Hindlimb muscle (tissue), 1 donor: Measurements from ENCODE around the gene RDH5. TPM values are rescaled to one million over a fixed set of nuclear protein-coding genes. Genes with fewer than 3 reads are reported as not detected.
"Not testable (repeated sequence)": the region's sequence is repeated elsewhere in the genome, so short reads cannot be mapped to it uniquely, and the experiment has no call there.

Experiments
- DNase-seq: peaks from one replicate; pipeline ENCODE4 v3.0.0-alpha.2; 2013
- polyA plus RNA-seq: library from polyadenylated mRNA; unstranded; fragments of 120-200 nt; gene quantifications from one replicate; pipeline ENCODE4 v1.2.1, GENCODE V29; 2013; ENCODE audit not compliant: insufficient read length

RDH5 gene
- polyA plus RNA-seq, 1 donor = 31.4 TPM

- no peak for DNase-seq
These were observed 26.1 kb downstream of the RDH5 start for GRCh38 chr12:55746174-55746912.

GRCh38 chr12:55746913-55747231 lies 26.7 kb downstream of the RDH5 start:
- no peak for DNase-seq

DNA sequence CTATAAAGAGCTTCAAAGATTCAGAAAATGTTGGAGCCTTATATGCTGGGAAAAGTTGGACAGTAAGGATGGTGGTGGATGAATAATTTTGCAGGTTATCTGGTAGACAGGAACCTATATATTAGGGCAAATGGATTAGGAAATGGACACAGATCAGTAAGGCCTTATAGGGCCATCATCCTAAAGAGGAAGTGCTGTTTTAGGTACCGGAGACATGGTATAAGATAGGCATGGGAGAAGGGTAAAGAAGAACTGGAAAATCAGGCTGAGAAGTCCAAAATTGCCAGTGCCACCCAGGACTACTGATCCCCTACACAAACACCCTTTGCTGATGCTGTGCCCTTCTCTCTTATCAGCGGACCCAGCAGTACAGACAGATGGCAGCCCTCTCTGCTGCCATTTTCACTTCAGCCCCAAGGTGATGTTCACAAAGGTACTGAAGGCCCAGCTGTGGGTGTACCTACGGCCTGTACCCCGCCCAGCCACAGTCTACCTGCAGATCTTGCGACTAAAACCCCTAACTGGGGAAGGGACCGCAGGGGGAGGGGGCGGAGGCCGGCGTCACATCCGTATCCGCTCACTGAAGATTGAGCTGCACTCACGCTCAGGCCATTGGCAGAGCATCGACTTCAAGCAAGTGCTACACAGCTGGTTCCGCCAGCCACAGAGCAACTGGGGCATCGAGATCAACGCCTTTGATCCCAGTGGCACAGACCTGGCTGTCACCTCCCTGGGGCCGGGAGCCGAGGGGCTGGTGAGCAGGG lies 28.2 kb downstream of the RDH5 start:
- no peak for DNase-seq

- no peak for DNase-seq
These were observed 35.1 kb downstream of the RDH5 start for GRCh38 chr12:55755246-55755645.

DNA sequence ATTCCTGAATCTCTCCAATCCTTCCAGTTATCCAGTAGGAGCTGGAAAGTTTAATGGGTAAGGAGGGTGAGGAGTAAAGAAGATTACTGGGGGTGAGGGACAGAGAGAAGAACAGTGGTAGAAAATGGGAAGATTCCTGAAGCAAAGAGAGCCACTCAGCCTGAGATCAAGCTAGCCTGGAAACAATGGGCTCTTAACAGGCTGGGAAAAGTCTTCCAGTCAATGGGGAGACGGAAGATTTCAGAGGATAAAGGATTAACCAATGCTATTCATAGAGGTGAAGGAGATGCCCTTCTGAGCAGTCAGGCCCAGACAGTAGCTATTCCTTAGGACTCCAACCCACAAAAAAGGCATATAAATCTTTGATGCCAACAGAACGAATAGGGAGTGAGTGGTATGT lies 37.5 kb downstream of the RDH5 start:
- no peak for DNase-seq

- not testable (repeated sequence) for DNase-seq
These were observed 38.4 kb downstream of the RDH5 start for GRCh38 chr12:55758575-55758974.

DNA sequence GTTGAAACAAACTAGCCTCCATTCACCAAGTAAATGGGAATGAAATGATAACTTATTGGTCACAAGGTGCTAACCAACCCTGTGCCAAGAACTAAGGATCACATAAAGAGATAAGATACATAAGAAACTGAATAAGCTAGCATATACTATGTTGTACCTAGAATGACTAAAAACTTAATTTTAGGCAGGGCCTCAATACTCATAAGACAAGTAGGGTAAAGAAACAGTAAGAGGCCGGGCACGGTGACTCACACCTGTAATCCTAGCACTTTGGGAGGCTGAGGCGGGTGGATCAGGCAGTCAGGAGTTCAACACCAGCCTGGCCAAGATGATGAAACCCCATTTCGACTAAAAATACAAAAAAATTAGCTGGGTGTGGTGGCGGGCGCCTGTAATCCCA lies 40.5 kb downstream of the RDH5 start:
- DNase-seq = no peak

DNA sequence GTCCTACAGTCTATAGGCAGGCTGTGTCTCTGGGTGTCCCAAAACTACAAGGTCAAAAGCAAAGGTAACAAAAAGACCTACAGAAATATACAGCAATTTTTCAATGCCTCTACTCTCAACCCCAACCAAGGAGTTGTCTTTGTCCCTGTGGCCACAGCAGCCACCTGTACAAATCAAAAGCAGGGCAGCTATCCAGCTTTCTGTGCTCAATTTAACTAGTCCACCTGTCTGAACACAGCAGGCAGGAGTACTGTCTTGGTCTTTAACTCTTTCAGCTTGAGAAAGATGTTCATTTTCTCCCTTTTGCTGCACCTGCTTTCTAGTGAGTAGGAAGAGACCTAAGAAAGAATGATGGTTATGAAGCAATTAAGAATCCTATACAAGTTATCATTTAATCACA lies 42.5 kb downstream of the RDH5 start:
- no peak for DNase-seq

GRCh38 chr12:55765736-55766290 lies 45.6 kb downstream of the RDH5 start:
- DNase-seq = no peak

GRCh38 chr12:55767156-55767555 lies 47.0 kb downstream of the RDH5 start:
- no peak for DNase-seq

DNA sequence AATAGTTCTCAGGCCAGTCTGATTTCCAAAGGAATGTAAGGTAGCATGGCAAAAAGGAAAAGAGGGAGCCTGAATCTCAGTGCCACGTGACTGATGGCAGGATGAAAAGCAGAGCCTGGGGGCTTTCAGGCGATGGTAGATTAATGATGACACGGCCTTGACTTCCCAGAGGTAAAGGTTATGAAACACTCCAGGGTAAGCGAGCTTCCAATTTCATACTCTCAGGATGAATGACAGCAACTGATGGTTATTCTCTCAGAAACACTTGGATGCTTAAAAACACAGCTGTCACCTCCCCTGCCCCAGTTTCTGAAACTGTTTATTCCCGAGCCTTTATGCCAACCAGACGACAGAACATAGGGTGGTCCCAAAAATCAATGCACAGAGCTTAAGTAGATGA lies 51.5 kb downstream of the RDH5 start:
- no peak for DNase-seq

Other genes with a start within 250 kb of the RDH5 start
- not detected for gene OR6C68, start 228.0 kb upstream of the RDH5 start, polyA plus RNA-seq
- gene OR6C4, start 170.8 kb upstream of the RDH5 start, polyA plus RNA-seq = not detected
- not detected for gene OR2AP1, start 147.9 kb upstream of the RDH5 start, polyA plus RNA-seq
- not detected for gene OR10P1, start 83.5 kb upstream of the RDH5 start, polyA plus RNA-seq
- gene ITGA7, start 12.5 kb upstream of the RDH5 start, polyA plus RNA-seq = 466 TPM
- gene BLOC1S1, start 4.3 kb upstream of the RDH5 start, polyA plus RNA-seq = 109 TPM
- gene CD63, start 8.6 kb downstream of the RDH5 start, polyA plus RNA-seq = 781 TPM
- 17.2 TPM for gene GDF11, start 22.7 kb downstream of the RDH5 start, polyA plus RNA-seq
- 64.9 TPM for gene SARNP, start 97.3 kb downstream of the RDH5 start, polyA plus RNA-seq
- gene ORMDL2, start 97.6 kb downstream of the RDH5 start, polyA plus RNA-seq = 16.4 TPM
- 23.3 TPM for gene DNAJC14, start 109.2 kb downstream of the RDH5 start, polyA plus RNA-seq
- 3.8 TPM for gene MMP19, start 122.5 kb downstream of the RDH5 start, polyA plus RNA-seq
- 18.9 TPM for gene PYM1, start 207.5 kb downstream of the RDH5 start, polyA plus RNA-seq
- gene DGKA, start 210.8 kb downstream of the RDH5 start, polyA plus RNA-seq = 16.3 TPM
- 2.0 TPM for gene PMEL, start 245.6 kb downstream of the RDH5 start, polyA plus RNA-seq
- 23.7 TPM for gene CDK2, start 246.4 kb downstream of the RDH5 start, polyA plus RNA-seq